Prostate gland (tissue), 2 donors: ENCODE results near the gene ADD1.

Experiments
- POLR2A ChIP-seq: fragments of 450-650 bp; IDR thresholded peaks from one replicate; pipeline ENCODE4 v1.6.1; 2016; ENCODE audit warnings: antibody characterized with exemption, mild to moderate bottlenecking
- TF ChIP-seq, protein P1 (sequence below), 4 experiments: fragments of 200-600 bp in 2 of 4; fragments of 450-650 bp in 2 of 4; sonication (generic) in 2 of 4; IDR thresholded peaks; 1 replicate in 3 of 4; 2 replicates in 1 of 4; pipeline ENCODE4 v1.5.1; 2016 to 2019; ENCODE audit warnings: antibody characterized with exemption in 4 of 4, mild to moderate bottlenecking in 2 of 4, moderate library complexity in 2 of 4

DNA sequence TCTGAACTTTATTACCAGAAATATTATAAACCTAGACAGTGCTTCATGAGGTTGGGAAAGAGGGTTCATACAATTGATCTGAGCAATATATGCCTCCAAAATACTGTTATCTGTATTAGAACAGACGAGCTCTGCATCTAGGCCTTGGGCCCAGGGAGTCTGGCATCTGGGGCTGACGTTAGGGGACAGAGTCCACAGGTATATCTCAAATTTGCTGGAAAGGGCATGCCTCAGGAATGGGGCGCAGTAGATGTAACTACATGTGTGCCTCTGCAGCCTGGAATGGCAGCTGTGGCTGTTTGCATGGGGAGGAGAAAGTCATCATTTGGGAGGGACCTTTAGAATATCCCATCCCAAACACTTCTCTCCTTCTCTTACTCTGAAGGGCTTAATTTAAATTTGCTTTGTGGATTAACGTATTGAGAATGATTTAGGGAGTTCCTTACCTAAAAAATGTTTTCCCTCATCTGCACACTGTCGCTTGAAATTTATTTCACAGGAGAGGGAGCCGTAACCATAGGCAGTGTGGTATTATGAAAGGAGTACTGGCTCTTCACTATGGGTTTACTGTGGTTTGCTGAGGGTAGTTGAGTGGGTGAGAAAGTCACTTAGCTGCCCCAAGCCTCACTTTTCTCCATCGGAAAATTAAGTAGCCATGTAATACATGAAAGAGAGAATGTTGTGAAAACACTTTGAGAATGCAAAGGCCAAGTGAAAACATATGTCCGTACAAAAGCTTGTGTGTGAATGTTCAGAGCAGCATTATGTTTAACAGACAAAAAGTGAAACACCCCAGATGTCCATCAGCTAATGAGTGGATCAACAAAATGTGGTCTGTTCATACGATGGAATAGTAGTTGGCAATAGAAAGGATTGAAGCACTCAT lies 5.9 kb downstream of the ADD1 start:
- TF ChIP-seq, protein P1, sequence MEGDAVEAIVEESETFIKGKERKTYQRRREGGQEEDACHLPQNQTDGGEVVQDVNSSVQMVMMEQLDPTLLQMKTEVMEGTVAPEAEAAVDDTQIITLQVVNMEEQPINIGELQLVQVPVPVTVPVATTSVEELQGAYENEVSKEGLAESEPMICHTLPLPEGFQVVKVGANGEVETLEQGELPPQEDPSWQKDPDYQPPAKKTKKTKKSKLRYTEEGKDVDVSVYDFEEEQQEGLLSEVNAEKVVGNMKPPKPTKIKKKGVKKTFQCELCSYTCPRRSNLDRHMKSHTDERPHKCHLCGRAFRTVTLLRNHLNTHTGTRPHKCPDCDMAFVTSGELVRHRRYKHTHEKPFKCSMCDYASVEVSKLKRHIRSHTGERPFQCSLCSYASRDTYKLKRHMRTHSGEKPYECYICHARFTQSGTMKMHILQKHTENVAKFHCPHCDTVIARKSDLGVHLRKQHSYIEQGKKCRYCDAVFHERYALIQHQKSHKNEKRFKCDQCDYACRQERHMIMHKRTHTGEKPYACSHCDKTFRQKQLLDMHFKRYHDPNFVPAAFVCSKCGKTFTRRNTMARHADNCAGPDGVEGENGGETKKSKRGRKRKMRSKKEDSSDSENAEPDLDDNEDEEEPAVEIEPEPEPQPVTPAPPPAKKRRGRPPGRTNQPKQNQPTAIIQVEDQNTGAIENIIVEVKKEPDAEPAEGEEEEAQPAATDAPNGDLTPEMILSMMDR (IDR thresholded peaks at IDR 0.05) = no peak
- no peak for TF ChIP-seq POLR2A
